A549 (cell line): Measurements from ENCODE around the gene GPX2. TPM values are rescaled to one million over a fixed set of nuclear protein-coding genes. Genes with fewer than 3 reads are reported as not detected.

ENCODE experiments used
- ATAC-seq, 2 experiments: fragments of 200-7000 bp in 1 of 2; fragments of >200 bp in 1 of 2; cut with Nextera tagmentation in 1 of 2; cut with Tn5 transposase in 1 of 2; 3 replicates each; pipeline versions ENCODE4 v1.8.0 to v1.9.1; 2018 to 2020; ENCODE audit warnings: mild to moderate bottlenecking in 1 of 2, moderate library complexity in 1 of 2
- CTCF ChIA-PET: fragments of 300-600 bp; sonication (Branson Sonifier 250); formaldehyde crosslinking; extraction: SDS; loops from one replicate; lab custom pipeline; 2021; ENCODE audit warnings: antibody characterized with exemption, inconsistent platforms; lab: Yijun Ruan, JAX
- POLR2A ChIA-PET: fragments of 350-600 bp; formaldehyde crosslinking; extraction: SDS; loops from one replicate; lab custom pipeline; 2021; ENCODE audit warnings: antibody characterized with exemption, inconsistent platforms; lab: Yijun Ruan, JAX
- DNase-seq, 2 experiments: peaks; one replicate each; pipeline versions ENCODE4 v3.0.0 to v3.0.0-alpha.2; 2011 to 2016; ENCODE audit warnings: low read depth in 1 of 2, low spot score in 1 of 2
- FAIRE-seq: peaks from 2 replicates; lab custom pipeline; 2011; peaks lifted over from hg19 to GRCh38; lab: Jason Lieb, UNC
- H3K27ac ChIP-seq, 2 experiments: fragments of >200 bp; sonication (Bioruptor Twin); formaldehyde crosslinking; 3 replicates each; pipeline ENCODE4 v1.5.1; 2016 to 2017
- H3K4me1 ChIP-seq: fragments of >200 bp; sonication (Bioruptor Twin); formaldehyde crosslinking; 3 replicates; pipeline ENCODE4 v1.6.1; 2016
- H3K4me2 ChIP-seq: fragments of >200 bp; sonication (Bioruptor Twin); formaldehyde crosslinking; 3 replicates; pipeline ENCODE4 v1.6.1; 2016
- H3K4me3 ChIP-seq: fragments of >200 bp; sonication (Bioruptor Twin); formaldehyde crosslinking; 3 replicates; pipeline ENCODE4 v1.5.1; 2016
- H3K9me3 ChIP-seq: fragments of >200 bp; sonication (Bioruptor Twin); formaldehyde crosslinking; 3 replicates; pipeline ENCODE4 v1.6.1; 2016
- CBX2 ChIP-seq: fragments of 200-600 bp; sonication (generic); IDR thresholded peaks from 2 replicates; pipeline ENCODE4 v1.6.1; 2016; ENCODE audit warnings: low read depth, mild to moderate bottlenecking, borderline replicate concordance
- CBX8 ChIP-seq: fragments of 200-600 bp; sonication (generic); IDR thresholded peaks from 2 replicates; pipeline ENCODE4 v1.6.1; 2016
- ESRRA ChIP-seq: fragments of 150-350 bp; IDR thresholded peaks from 2 replicates; pipeline ENCODE4 v1.6.1; 2014; ENCODE audit warnings: mild to moderate bottlenecking, low read length, borderline replicate concordance
- FOSB ChIP-seq: fragments of 250-450 bp; sonication (Bioruptor Pico); IDR thresholded peaks from 2 replicates; pipeline ENCODE4 v1.5.0; 2020; ENCODE audit warnings: mild to moderate bottlenecking, moderate library complexity
- FOSL2 ChIP-seq, 2 experiments: fragments of 450-650 bp in 1 of 2; fragments of >200 bp in 1 of 2; sonication (Bioruptor Twin) in 1 of 2; formaldehyde crosslinking; IDR thresholded peaks; 2 replicates each; pipeline versions ENCODE4 v1.5.0 to v1.6.1; 2016 to 2020; ENCODE audit warnings: mild to moderate bottlenecking in 1 of 2, moderate library complexity in 1 of 2
- HES2 ChIP-seq: fragments of >200 bp; sonication (Bioruptor Twin); formaldehyde crosslinking; IDR thresholded peaks from 2 replicates; pipeline ENCODE4 v1.6.1; 2016
- HOXA7 ChIP-seq: fragments of 250-450 bp; sonication (Bioruptor Pico); IDR thresholded peaks from 2 replicates; pipeline ENCODE4 v1.5.0; 2020; ENCODE audit warnings: mild to moderate bottlenecking, moderate library complexity
- HOXB5 ChIP-seq: fragments of 250-450 bp; sonication (Bioruptor Pico); IDR thresholded peaks from 2 replicates; pipeline ENCODE4 v1.5.0; 2020; ENCODE audit warnings: mild to moderate bottlenecking, moderate library complexity
- KDM1A ChIP-seq: fragments of 200-600 bp; sonication (generic); IDR thresholded peaks from 2 replicates; pipeline ENCODE4 v1.6.1; 2016; ENCODE audit warnings: low read depth, mild to moderate bottlenecking
- NFE2L2 ChIP-seq: fragments of 150-350 bp; conservative IDR thresholded peaks from 2 replicates; pipeline ENCODE4 v1.6.1; 2014; ENCODE audit warnings: low read length
- NPAS2 ChIP-seq: fragments of 250-450 bp; sonication (Bioruptor Pico); IDR thresholded peaks from 2 replicates; pipeline ENCODE4 v1.8.0; 2022; ENCODE audit warnings: mild to moderate bottlenecking, moderate library complexity, borderline replicate concordance
- PBX3 ChIP-seq: IDR thresholded peaks from 2 replicates; pipeline ENCODE4 v1.6.1; 2012
- RAD21 ChIP-seq, 2 experiments: fragments of >200 bp in 1 of 2; sonication (Bioruptor Twin) in 1 of 2; formaldehyde crosslinking in 1 of 2; IDR thresholded peaks in 1 of 2; conservative IDR thresholded peaks in 1 of 2; 2 replicates in 1 of 2; 3 replicates in 1 of 2; pipeline ENCODE4 v1.6.1; 2012 to 2018; ENCODE audit warnings: inconsistent platforms in 1 of 2
- RARB ChIP-seq: fragments of 250-450 bp; sonication (Bioruptor Pico); IDR thresholded peaks from 2 replicates; pipeline ENCODE4 v1.8.0; 2021; ENCODE audit warnings: mild to moderate bottlenecking, moderate library complexity
- RFX5 ChIP-seq: fragments of 450-650 bp; IDR thresholded peaks from 2 replicates; pipeline ENCODE4 v1.7.1; 2014; ENCODE audit warnings: antibody characterized with exemption, mild to moderate bottlenecking, moderate library complexity
- SMC3 ChIP-seq: fragments of >200 bp; sonication (Bioruptor Twin); formaldehyde crosslinking; IDR thresholded peaks from 3 replicates; pipeline ENCODE4 v1.6.1; 2018; ENCODE audit warnings: inconsistent platforms
- SREBF2 ChIP-seq: fragments of 450-650 bp; IDR thresholded peaks from 2 replicates; pipeline ENCODE4 v1.6.1; 2014; ENCODE audit warnings: mild to moderate bottlenecking, moderate library complexity
- TFCP2L1 ChIP-seq: fragments of 250-450 bp; sonication (Bioruptor Pico); IDR thresholded peaks from 2 replicates; pipeline ENCODE4 v1.5.0; 2021; ENCODE audit warnings: mild to moderate bottlenecking
- ZFP36 ChIP-seq: fragments of 450-650 bp; IDR thresholded peaks from 2 replicates; pipeline ENCODE4 v1.6.1; 2014; ENCODE audit warnings: borderline replicate concordance; ENCODE audit not compliant: partially characterized antibody
- WGBS: methylation state at CpG from one replicate; pipeline ENCODE4 v1.1.6; 2017; ENCODE audit errors: missing lambda C conversion rate; 5-methylcytosine and 5-hydroxymethylcytosine counted together
- polyA plus RNA-seq, 4 experiments: library from polyadenylated mRNA; depleted of rRNA in 3 of 4; stranded (reverse); fragments of >200 nt; fragmentation: RNase III in 1 of 4; extraction: RNeasy Plus Mini Kit Qiagen cat#74134 plus additional on column Dnase treatment in 1 of 4; gene quantifications; 2 replicates in 3 of 4; 3 replicates in 1 of 4; pipeline ENCODE4 v1.2.3, GENCODE V29; 2011 to 2017
- TF ChIP-seq, protein P1 (sequence below): fragments of >200 bp; sonication (Bioruptor Twin); formaldehyde crosslinking; IDR thresholded peaks from 3 replicates; pipeline ENCODE4 v1.6.1; 2016
- TF ChIP-seq, protein P2 (sequence below): fragments of 250-450 bp; sonication (Bioruptor Pico); IDR thresholded peaks from 2 replicates; pipeline ENCODE4 v1.5.0; 2020; ENCODE audit warnings: low read depth, mild to moderate bottlenecking, moderate library complexity

GPX2 gene
- polyA plus RNA-seq, 2 of the 4 experiments (the other 2 are of a cell fraction) = 382 to 876 TPM

GRCh38 chr14:64953310-64953654 lies 10.7 kb upstream of the GPX2 start:
- Histone ChIP-seq H3K27ac (no peak overlapping the region), H3K4me1 (no peaks in the 10 kb centered on the region), H3K4me3 (no peak overlapping the region), H3K9me3 (no peaks in the 10 kb centered on the region), H3K4me2 (no peak overlapping the region)
- DNase-seq (no peak), FAIRE-seq (no peak), ATAC-seq (no peak; a peak in 2 of 6 replicates)
- CTCF ChIA-PET = interaction anchor here (1.0 to 1.1 kb wide), 2 partner anchors 30 to 33 kb away, joined by 3 to 4 read pairs; partner anchors contain the start of gene FNTB
- POLR2A ChIA-PET = no interaction called here
- WGBS = 93% methylated on average over 8 of the region's 8 CpGs
- no peak for TF ChIP-seq HOXA7 (CRISPR knock-in tag)
- no peak for TF ChIP-seq HES2
- TF ChIP-seq, protein P1, sequence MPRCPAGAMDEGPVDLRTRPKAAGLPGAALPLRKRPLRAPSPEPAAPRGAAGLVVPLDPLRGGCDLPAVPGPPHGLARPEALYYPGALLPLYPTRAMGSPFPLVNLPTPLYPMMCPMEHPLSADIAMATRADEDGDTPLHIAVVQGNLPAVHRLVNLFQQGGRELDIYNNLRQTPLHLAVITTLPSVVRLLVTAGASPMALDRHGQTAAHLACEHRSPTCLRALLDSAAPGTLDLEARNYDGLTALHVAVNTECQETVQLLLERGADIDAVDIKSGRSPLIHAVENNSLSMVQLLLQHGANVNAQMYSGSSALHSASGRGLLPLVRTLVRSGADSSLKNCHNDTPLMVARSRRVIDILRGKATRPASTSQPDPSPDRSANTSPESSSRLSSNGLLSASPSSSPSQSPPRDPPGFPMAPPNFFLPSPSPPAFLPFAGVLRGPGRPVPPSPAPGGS = no peak
- TF ChIP-seq TFCP2L1 (CRISPR knock-in tag) = no peak
- TF ChIP-seq FOSL2 (IDR thresholded peaks at IDR 0.05) = no peak
- TF ChIP-seq FOSL2 (CRISPR knock-in tag; IDR thresholded peaks at IDR 0.05) = no peak
- TF ChIP-seq CBX8 = no peak
- no peak for TF ChIP-seq FOSB (CRISPR knock-in tag)
- no peak for TF ChIP-seq RARB
- TF ChIP-seq SMC3 = no peak
- TF ChIP-seq PBX3 = no peak
- no peak for TF ChIP-seq RAD21 (conservative IDR thresholded peaks at IDR 0.05 in 1 of 2, IDR thresholded peaks at IDR 0.05 in 1 of 2)
- TF ChIP-seq NPAS2 = no peak
- TF ChIP-seq CBX2 = no peak
- TF ChIP-seq NFE2L2 = no peak
- TF ChIP-seq HOXB5 = no peak
- no peak for TF ChIP-seq SREBF2
- no peak for TF ChIP-seq RFX5
- TF ChIP-seq ZFP36 = no peak

DNA sequence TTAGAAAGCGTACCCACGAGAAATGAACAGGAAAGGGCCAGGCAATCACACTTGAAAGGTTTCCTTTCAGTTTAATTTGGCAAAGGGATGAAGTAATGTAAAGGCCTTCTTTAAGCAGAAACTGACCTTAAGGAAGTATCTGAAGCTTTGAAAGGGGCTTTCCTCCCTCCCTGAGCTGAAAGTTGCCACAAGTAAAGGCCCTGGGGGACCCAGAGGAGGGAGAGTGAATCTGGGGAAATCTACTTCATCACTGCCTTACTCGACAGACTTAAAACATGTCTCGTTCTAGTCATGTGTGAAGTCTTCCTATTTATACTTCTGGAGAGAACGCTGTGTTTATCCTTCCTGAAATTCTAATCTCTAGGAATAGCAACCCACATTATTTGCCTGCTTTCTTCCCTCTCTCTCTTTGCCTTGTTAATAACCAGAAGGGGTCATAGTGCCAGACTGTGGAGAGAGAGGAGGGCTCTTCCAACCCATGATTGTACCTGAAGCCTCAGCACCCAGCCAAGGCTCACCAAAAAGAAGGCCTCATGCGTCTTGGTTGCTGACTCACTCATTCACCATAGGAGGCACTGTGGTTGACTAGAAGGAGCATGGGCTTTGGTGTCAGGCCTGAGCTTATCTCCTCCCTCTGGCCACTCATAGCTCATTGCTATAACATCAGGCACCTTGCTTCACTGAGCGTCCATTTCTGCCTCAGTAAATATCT lies 10.2 kb upstream of the GPX2 start:
- WGBS = 87% methylated on average over 7 of the region's 7 CpGs
- ATAC-seq (peak; percentile 36 to 73; a peak in 3 of 6 replicates), FAIRE-seq (peak; percentile 23), DNase-seq (peak in 1 of 2 experiments; percentile 46)
- ChIA-PET CTCF (interaction anchor here (0.6 to 1.1 kb wide), 3 partner anchors 30 to 34 kb away, joined by 3 to 4 read pairs (median 3); partner anchors contain the start of gene FNTB), POLR2A (no interaction called here)
- H3K9me3 ChIP-seq = no peaks in the 10 kb centered on the region
- H3K27ac ChIP-seq = no peak overlapping the region
- no peak overlapping the region for H3K4me2 ChIP-seq
- H3K4me3 ChIP-seq = no peak overlapping the region
- H3K4me1 ChIP-seq = no peaks in the 10 kb centered on the region
- TF ChIP-seq KDM1A (no peak), FOSL2 (IDR thresholded peaks at IDR 0.05) (no peak), FOSL2 (CRISPR knock-in tag; IDR thresholded peaks at IDR 0.05) (no peak), RAD21 (conservative IDR thresholded peaks at IDR 0.05 in 1 of 2, IDR thresholded peaks at IDR 0.05 in 1 of 2) (0 out of 5 replicates have a peak, but pooled peaks of 1 of the 2 experiments have one; percentile 3), ESRRA (no peak), ZFP36 (no peak)
- TF ChIP-seq, protein P2, sequence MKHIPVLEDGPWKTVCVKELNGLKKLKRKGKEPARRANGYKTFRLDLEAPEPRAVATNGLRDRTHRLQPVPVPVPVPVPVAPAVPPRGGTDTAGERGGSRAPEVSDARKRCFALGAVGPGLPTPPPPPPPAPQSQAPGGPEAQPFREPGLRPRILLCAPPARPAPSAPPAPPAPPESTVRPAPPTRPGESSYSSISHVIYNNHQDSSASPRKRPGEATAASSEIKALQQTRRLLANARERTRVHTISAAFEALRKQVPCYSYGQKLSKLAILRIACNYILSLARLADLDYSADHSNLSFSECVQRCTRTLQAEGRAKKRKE (CRISPR knock-in tag) = no peak
